Fibroblast of skin of right biceps (primary cell): ENCODE measurements around the gene ATP6V1F.

Experiments
- DNase-seq: peaks from one replicate; pipeline ENCODE4 v3.0.0-alpha.2; 2013

ATP6V1F gene

GRCh38 chr7:128862571-128863432 is at the start of gene ATP6V1F:
TSS of gene ATP6V1F (plus strand) at chr7:128862856. CDS start at chr7:128862905, 49 bp downstream.
- DNase-seq: peak; percentile 96

- DNase-seq: no peak
These were observed 48.2 kb upstream of the ATP6V1F start for GRCh38 chr7:128814499-128814898.

- DNase-seq: no peak
These were observed 47.2 kb upstream of the ATP6V1F start for GRCh38 chr7:128815289-128815942.

- DNase-seq: no peak
These were observed 44.0 kb upstream of the ATP6V1F start for GRCh38 chr7:128818694-128819093.

- DNase-seq: no peak
These were observed 40.9 kb upstream of the ATP6V1F start for GRCh38 chr7:128821724-128822123.

GRCh38 chr7:128826512-128826911 is 36.1 kb upstream of the ATP6V1F start:
- DNase-seq: no peak

GRCh38 chr7:128826916-128827247 is 35.8 kb upstream of the ATP6V1F start:
- DNase-seq: no peak

- DNase-seq: peak; percentile 90
These were observed 35.3 kb upstream of the ATP6V1F start for GRCh38 chr7:128827248-128827958.

GRCh38 chr7:128827971-128828711 is 34.5 kb upstream of the ATP6V1F start:
- peak; percentile 91 for DNase-seq

GRCh38 chr7:128829391-128830166 is 33.1 kb upstream of the ATP6V1F start:
- DNase-seq: peak; percentile 93

- DNase-seq: peak; percentile 85
These were observed 32.2 kb upstream of the ATP6V1F start, which contains the start of gene FLNC for GRCh38 chr7:128830231-128831177. TSS of gene FLNC (plus strand) at chr7:128830406. CDS start at chr7:128830638, 232 bp downstream.

GRCh38 chr7:128831178-128831993 is 31.3 kb upstream of the ATP6V1F start:
- peak; percentile 85 for DNase-seq

GRCh38 chr7:128831994-128832879 is 30.4 kb upstream of the ATP6V1F start:
- DNase-seq: peak; percentile 67

- DNase-seq: no peak
These were observed 29.8 kb upstream of the ATP6V1F start for GRCh38 chr7:128832880-128833147.

GRCh38 chr7:128833148-128833945 is 29.3 kb upstream of the ATP6V1F start:
- peak; percentile 93 for DNase-seq

GRCh38 chr7:128833946-128834325 is 28.7 kb upstream of the ATP6V1F start:
- DNase-seq: no peak

- no peak for DNase-seq
These were observed 27.4 kb upstream of the ATP6V1F start for GRCh38 chr7:128835231-128835751.
